HFFc6 (cell line): ENCODE measurements around the gene TEX38. TPM values are rescaled to one million over a fixed set of nuclear protein-coding genes. Genes with fewer than 3 reads are reported as not detected.
"Not testable (repeated sequence)": the region's sequence is repeated elsewhere in the genome, so short reads cannot be mapped to it uniquely, and the experiment has no call there.

Source experiments
- DNase-seq: peaks from one replicate; pipeline ENCODE4 v3.0.0-alpha.2; 2018
- H3K27ac Mint-ChIP-seq: 2 replicates; pipeline ENCODE4 v1.8.0; 2020; ENCODE audit warnings: mild to moderate bottlenecking, mixed read lengths
- H3K27me3 Mint-ChIP-seq: 2 replicates; pipeline ENCODE4 v1.8.0; 2021; ENCODE audit warnings: mild to moderate bottlenecking, moderate library complexity, mixed read lengths; ENCODE audit not compliant: insufficient read depth
- H3K36me3 Mint-ChIP-seq: 2 replicates; pipeline ENCODE4 v1.8.0; 2021; ENCODE audit warnings: low read depth, mixed read lengths
- H3K4me1 Mint-ChIP-seq: 2 replicates; pipeline ENCODE4 v1.8.0; 2020; ENCODE audit warnings: low read depth, mixed read lengths
- H3K4me3 Mint-ChIP-seq: 2 replicates; pipeline ENCODE4 v1.8.0; 2020; ENCODE audit warnings: mild to moderate bottlenecking, moderate library complexity, mixed read lengths
- H3K9me3 Mint-ChIP-seq: 2 replicates; pipeline ENCODE4 v1.8.0; 2020; ENCODE audit warnings: mild to moderate bottlenecking, mixed read lengths
- CTCF ChIP-seq: fragments of 200-600 bp; sonication (generic); IDR thresholded peaks from 2 replicates; pipeline ENCODE4 v1.5.0; 2021; ENCODE audit warnings: antibody characterized with exemption, mild to moderate bottlenecking
- total RNA-seq, 6 experiments: library from RNA; stranded (reverse); fragmentation: NEBNext Ultra II Directional; extraction: Animal tissue kit (Norgen Biotek cat#: 25700); gene quantifications; 2 replicates in 1 of 6; 3 replicates in 5 of 6; pipeline ENCODE4 v1.2.3, GENCODE V29; 2021

Gene TEX38
- total RNA-seq, 6 experiments from 2014 or later, result 0.24 TPM; not detected in 5

GRCh38 chr1:46714976-46715375 is 43.3 kb downstream of the TEX38 start:
- peaks cover 29% of the 10 kb centered on the region for H3K4me1 Mint-ChIP-seq
- no peak overlapping the region for H3K4me3 Mint-ChIP-seq
- H3K27me3 Mint-ChIP-seq, result no peaks in the 10 kb centered on the region; the same call in 1 of the 2 replicates
- no peak overlapping the region for H3K27ac Mint-ChIP-seq
- H3K9me3 Mint-ChIP-seq, result no peaks in the 10 kb centered on the region
- TF ChIP-seq CTCF, result no peak
- DNase-seq, result no peak
- peaks cover 11% of the 10 kb centered on the region for H3K36me3 Mint-ChIP-seq

- H3K4me3 Mint-ChIP-seq, result peak overlapping the region; percentile 98
These were observed 46.0 kb downstream of the TEX38 start for GRCh38 chr1:46717654-46718053.

GRCh38 chr1:46718340-46718726 is 46.7 kb downstream of the TEX38 start:
- Mint-ChIP-seq H3K4me1 (peaks cover 29% of the 10 kb centered on the region), H3K36me3 (peaks cover 11% of the 10 kb centered on the region)
- no peak for DNase-seq

More at GRCh38 chr1:46717654-46718053, 46.0 kb downstream of the TEX38 start:
- no peak for TF ChIP-seq CTCF
- Mint-ChIP-seq H3K27me3 (peaks cover 3% of the 10 kb centered on the region; the same call in 1 of the 2 replicates), H3K4me1 (peaks cover 29% of the 10 kb centered on the region), H3K36me3 (peaks cover 11% of the 10 kb centered on the region), H3K9me3 (no peaks in the 10 kb centered on the region), H3K27ac (peak overlapping the region; percentile 85)
- DNase-seq, result no peak

GRCh38 chr1:46718727-46719622 is 47.3 kb downstream of the TEX38 start, which contains the start of gene EFCAB14:
TSS of gene EFCAB14 (minus strand) at chr1:46719114. CDS start at chr1:46718087, 1,027 bp downstream.
- H3K4me1 Mint-ChIP-seq, result peaks cover 29% of the 10 kb centered on the region

More at GRCh38 chr1:46718340-46718726, 46.7 kb downstream of the TEX38 start:
- H3K27ac Mint-ChIP-seq, result peak overlapping the region; percentile 85
- H3K27me3 Mint-ChIP-seq, result peaks cover 3% of the 10 kb centered on the region; the same call in 1 of the 2 replicates
- H3K9me3 Mint-ChIP-seq, result no peaks in the 10 kb centered on the region
- no peak for TF ChIP-seq CTCF
- peak overlapping the region; percentile 98 for H3K4me3 Mint-ChIP-seq

GRCh38 chr1:46719689-46720088 is 48.0 kb downstream of the TEX38 start:
- no peak overlapping the region for H3K27ac Mint-ChIP-seq
- peak overlapping the region; percentile 98 for H3K4me3 Mint-ChIP-seq
- no peak for DNase-seq
- H3K36me3 Mint-ChIP-seq, result peaks cover 11% of the 10 kb centered on the region
- H3K4me1 Mint-ChIP-seq, result peaks cover 29% of the 10 kb centered on the region
- peaks cover 3% of the 10 kb centered on the region; the same call in 1 of the 2 replicates for H3K27me3 Mint-ChIP-seq
- no peak for TF ChIP-seq CTCF
- H3K9me3 Mint-ChIP-seq, result no peaks in the 10 kb centered on the region

More at GRCh38 chr1:46718727-46719622, 47.3 kb downstream of the TEX38 start, which contains the start of gene EFCAB14:
- no peaks in the 10 kb centered on the region for H3K9me3 Mint-ChIP-seq
- H3K27ac Mint-ChIP-seq, result peak within 1 kb of the TSS; percentile 85
- no peak for TF ChIP-seq CTCF
- DNase-seq, result peak; percentile 84
- H3K27me3 Mint-ChIP-seq, result peaks cover 3% of the 10 kb centered on the region; the same call in 1 of the 2 replicates
- peaks cover 11% of the 10 kb centered on the region for H3K36me3 Mint-ChIP-seq
- peak within 1 kb of the TSS; percentile 98 for H3K4me3 Mint-ChIP-seq

GRCh38 chr1:46720319-46720718 is 48.7 kb downstream of the TEX38 start:
- not testable (repeated sequence) for H3K27ac Mint-ChIP-seq, H3K27me3 Mint-ChIP-seq, H3K9me3 Mint-ChIP-seq, H3K36me3 Mint-ChIP-seq, DNase-seq, H3K4me3 Mint-ChIP-seq
- H3K4me1 Mint-ChIP-seq, result peaks cover 35% of the 10 kb centered on the region
